Brain microvascular endothelial cell (primary cell): ENCODE data around the gene PTPN23.
A peak's percentile ranks its signal among the peaks of the same experiment; 100 is the strongest.

Source experiments
- DNase-seq: peaks from one replicate; pipeline ENCODE4 v3.0.0-alpha.2; 2020
- H3K27ac ChIP-seq: fragments of 250-450 bp; sonication (Bioruptor Pico); 2 replicates; pipeline ENCODE4 v1.5.1; 2020; ENCODE audit warnings: mild to moderate bottlenecking, moderate library complexity
- H3K27me3 ChIP-seq: fragments of 250-450 bp; sonication (Bioruptor Pico); replicated peaks from 2 replicates; pipeline ENCODE4 v1.5.1; 2020; ENCODE audit warnings: mild to moderate bottlenecking
- H3K36me3 ChIP-seq: fragments of 250-450 bp; sonication (Bioruptor Pico); replicated peaks from 2 replicates; pipeline ENCODE4 v1.5.1; 2020; ENCODE audit warnings: mild to moderate bottlenecking
- H3K4me3 ChIP-seq: 2 replicates; pipeline ENCODE4 v1.5.1; 2011; ENCODE audit warnings: low read depth, mild to moderate bottlenecking, control low read depth, low read length, moderate library complexity
- in situ Hi-C: cut with HindIII; loops from 2 replicates; pipeline ENCODE4 v1.10.0; 2017; ENCODE audit warnings: low sequenced_read_pairs, low pct_ligation_motif_present
- TF ChIP-seq, protein P1 (sequence below): IDR thresholded peaks from 2 replicates; pipeline ENCODE4 v1.5.1; 2011; ENCODE audit warnings: low read depth, mild to moderate bottlenecking, moderate library complexity, low read length, control low read depth, inconsistent platforms; ENCODE audit errors: missing control alignments

Gene PTPN23

DNA sequence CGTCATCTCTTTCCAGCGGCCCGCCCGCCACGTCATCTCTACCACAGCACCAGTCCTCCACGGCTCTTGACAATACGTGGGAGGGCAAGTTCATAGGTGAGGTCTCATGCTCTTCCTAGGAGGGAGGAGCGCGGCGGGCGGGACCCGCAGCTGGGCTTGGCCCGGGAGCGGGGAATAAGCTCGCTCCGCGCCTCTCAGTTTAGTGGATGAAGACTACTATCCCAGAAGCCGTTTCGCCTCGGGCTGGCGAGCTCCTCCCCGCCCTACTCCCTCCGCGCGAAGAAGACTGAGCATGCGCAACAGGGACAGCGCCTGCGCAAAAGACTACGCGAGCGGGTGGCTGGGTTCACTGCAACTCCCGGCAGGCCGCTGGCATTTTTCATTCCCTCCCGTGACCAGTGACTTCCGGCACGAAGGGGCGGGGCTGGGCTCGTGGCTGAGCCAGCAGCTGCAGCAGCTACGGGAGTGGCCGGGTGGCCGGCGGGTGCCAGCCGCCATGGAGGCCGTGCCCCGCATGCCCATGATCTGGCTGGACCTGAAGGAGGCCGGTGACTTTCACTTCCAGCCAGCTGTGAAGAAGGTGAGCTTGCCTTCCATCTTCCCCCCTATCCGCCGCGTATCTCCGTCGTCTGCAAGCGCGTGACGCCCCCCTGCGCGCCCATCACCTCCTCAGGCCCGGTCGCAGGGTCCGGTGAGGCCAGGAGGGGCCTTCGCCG lies at the start of gene PTPN23:
Gene PTPN23, plus strand, starts transcription at position 421 of the 716 bp plus-strand sequence. Its CDS starts 76 bp downstream, at position 497.
- H3K36me3 ChIP-seq: peaks cover 2% of the 10 kb centered on the region
- peak within 1 kb of the TSS; percentile 99 for H3K4me3 ChIP-seq
- DNase-seq: peak; percentile 96
- H3K27ac ChIP-seq: peak within 1 kb of the TSS; percentile 96
- no peaks in the 10 kb centered on the region for H3K27me3 ChIP-seq
- TF ChIP-seq, protein P1, sequence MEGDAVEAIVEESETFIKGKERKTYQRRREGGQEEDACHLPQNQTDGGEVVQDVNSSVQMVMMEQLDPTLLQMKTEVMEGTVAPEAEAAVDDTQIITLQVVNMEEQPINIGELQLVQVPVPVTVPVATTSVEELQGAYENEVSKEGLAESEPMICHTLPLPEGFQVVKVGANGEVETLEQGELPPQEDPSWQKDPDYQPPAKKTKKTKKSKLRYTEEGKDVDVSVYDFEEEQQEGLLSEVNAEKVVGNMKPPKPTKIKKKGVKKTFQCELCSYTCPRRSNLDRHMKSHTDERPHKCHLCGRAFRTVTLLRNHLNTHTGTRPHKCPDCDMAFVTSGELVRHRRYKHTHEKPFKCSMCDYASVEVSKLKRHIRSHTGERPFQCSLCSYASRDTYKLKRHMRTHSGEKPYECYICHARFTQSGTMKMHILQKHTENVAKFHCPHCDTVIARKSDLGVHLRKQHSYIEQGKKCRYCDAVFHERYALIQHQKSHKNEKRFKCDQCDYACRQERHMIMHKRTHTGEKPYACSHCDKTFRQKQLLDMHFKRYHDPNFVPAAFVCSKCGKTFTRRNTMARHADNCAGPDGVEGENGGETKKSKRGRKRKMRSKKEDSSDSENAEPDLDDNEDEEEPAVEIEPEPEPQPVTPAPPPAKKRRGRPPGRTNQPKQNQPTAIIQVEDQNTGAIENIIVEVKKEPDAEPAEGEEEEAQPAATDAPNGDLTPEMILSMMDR: no peak
- in situ Hi-C loops: no loop called here

- in situ Hi-C loops: no loop called here
- TF ChIP-seq, protein P1: no peak
- Histone ChIP-seq H3K4me3 (no peak overlapping the region), H3K27me3 (no peaks in the 10 kb centered on the region), H3K27ac (no peak overlapping the region), H3K36me3 (peaks cover 52% of the 10 kb centered on the region)
- DNase-seq: no peak
Observed at GRCh38 chr3:47333907-47334306, 46.9 kb upstream of the PTPN23 start.

- no peak overlapping the region for H3K4me3 ChIP-seq
- DNase-seq: no peak
Observed at GRCh38 chr3:47337656-47338055, 43.2 kb upstream of the PTPN23 start.

GRCh38 chr3:47339951-47340350 lies 40.9 kb upstream of the PTPN23 start:
- in situ Hi-C loops: no loop called here
- TF ChIP-seq, protein P1: no peak
- no peak overlapping the region for H3K4me3 ChIP-seq
- no peak overlapping the region for H3K27ac ChIP-seq
- peaks cover 61% of the 10 kb centered on the region for H3K36me3 ChIP-seq
- DNase-seq: no peak
- H3K27me3 ChIP-seq: no peaks in the 10 kb centered on the region

More at GRCh38 chr3:47337656-47338055, 43.2 kb upstream of the PTPN23 start:
- Histone ChIP-seq H3K36me3 (peaks cover 56% of the 10 kb centered on the region), H3K27me3 (no peaks in the 10 kb centered on the region), H3K27ac (no peak overlapping the region)
- TF ChIP-seq, protein P1: no peak
- in situ Hi-C loops: no loop called here

- DNase-seq: no peak
- Histone ChIP-seq H3K27me3 (no peaks in the 10 kb centered on the region), H3K27ac (no peak overlapping the region), H3K36me3 (peaks cover 57% of the 10 kb centered on the region), H3K4me3 (no peak overlapping the region)
- TF ChIP-seq, protein P1: no peak
- in situ Hi-C loops: no loop called here
Observed at GRCh38 chr3:47340866-47341265, 40.0 kb upstream of the PTPN23 start.

DNA sequence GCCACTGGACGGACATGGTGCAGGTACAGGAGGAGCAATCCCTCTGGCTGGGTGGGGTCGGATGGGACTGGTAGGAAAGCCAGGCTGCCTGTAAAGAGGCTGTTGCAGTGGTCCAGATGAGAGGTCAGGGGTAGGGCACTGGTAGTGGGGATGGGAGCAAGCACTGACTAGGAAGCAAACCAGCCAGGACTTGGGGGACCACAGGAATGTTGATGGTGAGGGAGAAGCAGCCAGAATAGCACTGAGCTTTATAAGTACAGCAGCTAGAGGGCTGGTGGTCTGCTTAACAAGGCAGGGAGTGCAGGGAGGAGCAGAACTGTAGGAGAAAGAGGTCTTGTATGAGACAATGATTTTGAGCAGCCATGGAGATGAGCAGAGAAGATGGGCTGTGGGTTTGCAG lies 38.7 kb upstream of the PTPN23 start:
- H3K27me3 ChIP-seq: no peaks in the 10 kb centered on the region
- H3K36me3 ChIP-seq: peaks cover 46% of the 10 kb centered on the region
- no peak overlapping the region for H3K27ac ChIP-seq
- TF ChIP-seq, protein P1: no peak
- DNase-seq: no peak
- no peak overlapping the region for H3K4me3 ChIP-seq
- in situ Hi-C loops: no loop called here
